ENCODE results near the gene CACNA1S. TPM values are rescaled to one million over a fixed set of nuclear protein-coding genes. Genes with fewer than 3 reads are reported as not detected.
A peak's percentile ranks its signal among the peaks of the same experiment; 100 is the strongest.

CACNA1S gene
- not detected for polyA plus RNA-seq (2012; ENCODE audit: missing spikeins)

- DNase-seq (ENCODE audit: insufficient read length) (no peak), FAIRE-seq (no peak)
- no peak for TF ChIP-seq POLR2A (IDR thresholded peaks at IDR 0.05; ENCODE audit: low read depth, low read length)
- TF ChIP-seq POLR2AphosphoS5 (IDR thresholded peaks at IDR 0.05; ENCODE audit: low read depth, low read length) = no peak
- TF ChIP-seq TAF1 (IDR thresholded peaks at IDR 0.05; ENCODE audit: borderline replicate concordance, low read depth, low read length) = no peak
Observed at GRCh38 chr1:201112173-201112731, at the start of gene CACNA1S. CACNA1S (minus strand) TSS chr1:201112426; CDS start chr1:201112339, 87 bp downstream.

DNA sequence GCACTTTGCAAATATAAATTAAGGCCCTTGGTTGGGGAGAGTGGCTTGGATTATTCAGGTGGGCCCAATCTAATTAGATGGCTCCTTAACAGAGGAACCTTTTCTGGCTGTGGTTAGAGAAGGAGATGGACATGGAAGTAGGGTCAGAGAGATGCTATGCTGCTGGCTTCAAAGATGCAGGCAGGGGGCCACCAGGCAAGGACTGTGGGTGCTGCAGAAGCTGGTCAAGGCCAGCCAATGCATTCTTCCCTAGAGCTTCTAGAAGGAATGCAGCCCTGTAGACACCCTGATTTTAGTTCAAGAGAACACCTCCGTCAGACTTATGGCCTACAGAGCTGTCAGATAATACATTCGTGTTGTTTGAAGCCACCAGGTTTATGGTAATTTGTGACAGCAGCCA lies 45.7 kb upstream of the CACNA1S start:
- TF ChIP-seq TAF1 (IDR thresholded peaks at IDR 0.05; ENCODE audit: borderline replicate concordance, low read depth, low read length) = no peak
- TF ChIP-seq POLR2AphosphoS5 (IDR thresholded peaks at IDR 0.05; ENCODE audit: low read depth, low read length) = no peak
- no peak for TF ChIP-seq POLR2A (IDR thresholded peaks at IDR 0.05; ENCODE audit: low read depth, low read length)
- DNase-seq (ENCODE audit: insufficient read length) (no peak), FAIRE-seq (no peak)

DNA sequence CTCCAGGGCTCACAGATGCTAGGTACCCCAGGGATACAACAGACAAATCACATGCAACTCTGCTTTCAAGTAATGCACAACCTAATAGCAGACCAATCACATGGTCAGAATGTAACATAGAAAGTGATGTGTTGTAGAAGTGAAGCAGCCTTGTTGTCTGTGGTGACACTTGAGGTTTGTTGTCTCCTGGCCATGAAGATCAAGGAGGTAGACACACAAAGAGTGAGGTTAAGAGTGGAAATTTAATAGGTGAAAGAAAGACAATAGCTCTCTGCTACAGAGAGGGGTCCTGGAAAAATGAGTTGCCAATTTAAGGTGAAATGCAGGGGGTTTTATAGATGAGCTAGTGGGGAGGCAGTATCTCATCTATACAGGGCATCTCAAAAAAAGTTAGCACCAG lies 44.6 kb upstream of the CACNA1S start:
- TF ChIP-seq TAF1 (IDR thresholded peaks at IDR 0.05; ENCODE audit: borderline replicate concordance, low read depth, low read length) (no peak), POLR2A (IDR thresholded peaks at IDR 0.05; ENCODE audit: low read depth, low read length) (no peak), POLR2AphosphoS5 (IDR thresholded peaks at IDR 0.05; ENCODE audit: low read depth, low read length) (no peak)
- DNase-seq (ENCODE audit: insufficient read length) (no peak), FAIRE-seq (no peak)

GRCh38 chr1:201156346-201156745 lies 44.1 kb upstream of the CACNA1S start:
- FAIRE-seq (no peak), DNase-seq (ENCODE audit: insufficient read length) (no peak)
- TF ChIP-seq POLR2A (IDR thresholded peaks at IDR 0.05; ENCODE audit: low read depth, low read length) (no peak), POLR2AphosphoS5 (IDR thresholded peaks at IDR 0.05; ENCODE audit: low read depth, low read length) (no peak)

DNA sequence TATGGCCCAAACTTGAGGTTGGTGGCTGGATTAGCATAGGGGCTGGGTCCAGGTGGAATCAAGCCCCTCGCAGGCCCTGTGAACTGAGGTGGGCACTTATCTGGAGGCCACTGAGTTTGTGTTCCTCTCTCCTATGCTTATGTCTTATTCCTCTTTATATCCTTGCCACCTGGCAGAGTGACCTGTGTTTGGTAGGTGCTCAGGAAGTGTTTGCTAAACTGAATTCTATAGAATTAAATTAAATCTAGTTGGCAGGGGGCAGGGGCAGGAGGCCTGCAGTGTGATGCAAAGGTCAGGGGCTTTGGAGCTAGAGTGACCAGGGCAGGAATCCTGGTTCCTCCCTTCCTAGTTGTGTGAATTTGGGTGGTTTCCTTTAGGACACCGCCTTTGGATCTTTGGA lies 43.1 kb upstream of the CACNA1S start:
- DNase-seq (ENCODE audit: insufficient read length) (no peak), FAIRE-seq (no peak)
- TF ChIP-seq POLR2AphosphoS5 (IDR thresholded peaks at IDR 0.05; ENCODE audit: low read depth, low read length) (no peak), POLR2A (IDR thresholded peaks at IDR 0.05; ENCODE audit: low read depth, low read length) (no peak), TAF1 (IDR thresholded peaks at IDR 0.05; ENCODE audit: borderline replicate concordance, low read depth, low read length) (no peak)

- peak; percentile 72 for FAIRE-seq
Observed at GRCh38 chr1:201154389-201155165, 42.4 kb upstream of the CACNA1S start, which contains the start of gene TMEM9. TMEM9 (minus strand) TSS chr1:201154474; CDS start chr1:201153923, 551 bp downstream.

GRCh38 chr1:201153474-201154388 lies 41.5 kb upstream of the CACNA1S start:
- TF ChIP-seq POLR2AphosphoS5 (IDR thresholded peaks at IDR 0.05; ENCODE audit: low read depth, low read length) (no peak), TAF1 (IDR thresholded peaks at IDR 0.05; ENCODE audit: borderline replicate concordance, low read depth, low read length) (no peak), POLR2A (IDR thresholded peaks at IDR 0.05; ENCODE audit: low read depth, low read length) (no peak; the same call in 1 of the 2 replicates)
- FAIRE-seq (no peak), DNase-seq (ENCODE audit: insufficient read length) (peak; percentile 83)

More at GRCh38 chr1:201154389-201155165, 42.4 kb upstream of the CACNA1S start, which contains the start of gene TMEM9:
- peak; percentile 97 for DNase-seq (ENCODE audit: insufficient read length)
- TF ChIP-seq TAF1 (IDR thresholded peaks at IDR 0.05; ENCODE audit: borderline replicate concordance, low read depth, low read length) (no peak), POLR2A (IDR thresholded peaks at IDR 0.05; ENCODE audit: low read depth, low read length) (no peak), POLR2AphosphoS5 (IDR thresholded peaks at IDR 0.05; ENCODE audit: low read depth, low read length) (no peak)

DNA sequence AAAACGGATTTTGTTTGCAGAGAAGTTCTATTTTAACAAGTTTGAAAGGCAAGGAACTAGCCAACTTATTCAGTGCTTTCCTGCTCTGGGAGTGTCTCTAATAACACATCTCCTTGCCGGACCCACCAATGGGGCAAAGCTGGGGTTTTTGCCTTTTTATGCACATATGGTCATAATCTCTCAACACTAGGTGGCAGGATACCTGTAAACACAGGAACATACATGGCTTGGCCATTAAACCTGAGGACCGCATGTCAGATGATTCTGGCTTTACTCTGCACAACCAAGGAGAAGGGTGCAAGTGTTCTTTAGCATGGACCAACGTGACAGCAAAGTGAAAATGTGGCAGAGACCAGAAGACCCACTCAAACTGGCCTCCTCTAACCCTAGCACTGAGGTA lies 37.2 kb upstream of the CACNA1S start:
- DNase-seq (ENCODE audit: insufficient read length) = no peak
- no peak for FAIRE-seq
- TF ChIP-seq POLR2A (IDR thresholded peaks at IDR 0.05; ENCODE audit: low read depth, low read length) = no peak
- TF ChIP-seq POLR2AphosphoS5 (IDR thresholded peaks at IDR 0.05; ENCODE audit: low read depth, low read length) = no peak
- no peak for TF ChIP-seq TAF1 (IDR thresholded peaks at IDR 0.05; ENCODE audit: borderline replicate concordance, low read depth, low read length)

DNA sequence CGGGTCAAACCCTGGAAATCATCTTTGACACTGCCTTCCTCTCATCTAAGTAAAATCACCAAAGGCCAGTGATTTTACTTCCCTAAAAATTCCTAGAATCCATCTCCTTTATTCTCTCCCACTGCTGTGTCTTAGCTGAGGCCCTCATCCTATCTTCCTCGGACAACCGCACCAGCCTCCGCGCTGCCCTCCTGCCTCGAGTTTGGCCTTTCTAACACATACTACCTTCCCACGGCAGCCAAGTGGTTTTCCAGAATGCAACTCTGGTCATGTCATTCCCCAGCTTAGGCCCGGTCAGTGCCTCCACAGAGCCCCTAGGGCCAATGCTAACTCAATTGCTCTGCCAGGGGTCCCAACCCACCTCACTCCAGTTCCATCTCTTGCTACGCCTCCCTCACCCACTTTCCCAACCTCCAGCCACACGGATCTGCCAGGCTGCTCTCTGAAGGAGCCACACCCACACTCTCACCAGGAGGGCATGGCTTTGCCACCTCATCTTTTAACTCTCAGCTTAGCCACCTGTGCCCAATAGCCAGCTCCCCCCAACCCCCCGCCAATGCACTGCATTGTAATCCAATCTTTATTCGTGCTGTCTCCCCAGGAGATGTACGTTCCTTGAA lies 35.3 kb upstream of the CACNA1S start:
- DNase-seq (ENCODE audit: insufficient read length) (no peak), FAIRE-seq (no peak)
- TF ChIP-seq POLR2A (IDR thresholded peaks at IDR 0.05; ENCODE audit: low read depth, low read length) (no peak), POLR2AphosphoS5 (IDR thresholded peaks at IDR 0.05; ENCODE audit: low read depth, low read length) (no peak), TAF1 (IDR thresholded peaks at IDR 0.05; ENCODE audit: borderline replicate concordance, low read depth, low read length) (no peak)

- TF ChIP-seq TAF1 (IDR thresholded peaks at IDR 0.05; ENCODE audit: borderline replicate concordance, low read depth, low read length) (no peak), POLR2A (IDR thresholded peaks at IDR 0.05; ENCODE audit: low read depth, low read length) (no peak), POLR2AphosphoS5 (IDR thresholded peaks at IDR 0.05; ENCODE audit: low read depth, low read length) (no peak)
- FAIRE-seq (no peak), DNase-seq (ENCODE audit: insufficient read length) (no peak)
Observed at GRCh38 chr1:201146626-201147390, 34.6 kb upstream of the CACNA1S start.

Data from GM12892 (cell line).